Renal pelvis (tissue), 4 donors: ENCODE data around the gene CAPZB. TPM values are rescaled to one million over a fixed set of nuclear protein-coding genes. Genes with fewer than 3 reads are reported as not detected.
A peak's percentile ranks its signal among the peaks of the same experiment; 100 is the strongest.

ENCODE experiments used
- DNase-seq: peaks from one replicate; pipeline ENCODE4 v3.0.0-alpha.2; 2013
- polyA plus RNA-seq, 3 donors: library from polyadenylated mRNA; unstranded; fragments of 120-200 nt; gene quantifications; one replicate each; pipeline ENCODE4 v1.2.1, GENCODE V29; 2013; ENCODE audit not compliant: insufficient read length in 3 of 3

CAPZB gene
- polyA plus RNA-seq, 3 donors = 225 to 275 (median 245) TPM

- DNase-seq = no peak
Observed at GRCh38 chr1:19454265-19455146, 30.8 kb downstream of the CAPZB start.

- DNase-seq = no peak
Observed at GRCh38 chr1:19453741-19454201, 31.6 kb downstream of the CAPZB start.

GRCh38 chr1:19452221-19452663, 33.1 kb downstream of the CAPZB start:
- DNase-seq = no peak

GRCh38 chr1:19450811-19451515, 34.4 kb downstream of the CAPZB start:
- DNase-seq = no peak

GRCh38 chr1:19449454-19450228, 35.7 kb downstream of the CAPZB start:
- DNase-seq = no peak

- DNase-seq = peak; percentile 70
Observed at GRCh38 chr1:19448491-19449439, 36.6 kb downstream of the CAPZB start.

- DNase-seq = no peak
Observed at GRCh38 chr1:19447550-19447949, 37.8 kb downstream of the CAPZB start.

GRCh38 chr1:19445417-19446342, 39.7 kb downstream of the CAPZB start:
- DNase-seq = no peak

- no peak for DNase-seq
Observed at GRCh38 chr1:19444296-19445021, 40.9 kb downstream of the CAPZB start.

- DNase-seq = no peak
Observed at GRCh38 chr1:19443326-19443725, 42.0 kb downstream of the CAPZB start.

GRCh38 chr1:19442154-19443096, 42.9 kb downstream of the CAPZB start:
- DNase-seq = no peak

- no peak for DNase-seq
Observed at GRCh38 chr1:19441048-19441780, 44.1 kb downstream of the CAPZB start.

GRCh38 chr1:19439464-19440171, 45.7 kb downstream of the CAPZB start:
- no peak for DNase-seq

- DNase-seq = no peak
Observed at GRCh38 chr1:19438516-19439195, 46.7 kb downstream of the CAPZB start.

- peak; percentile 87 for DNase-seq
Observed at GRCh38 chr1:19437891-19438294, 47.4 kb downstream of the CAPZB start.
